Activated T-helper 1 cell treated with anti-CD3 and anti-CD28 coated beads, Interleukin-12 subunit alpha, Interleukin-12 subunit beta, Interleukin-2, Interleukin-4 antibody, amounts not matched to agents 30 ng/mL and 10 ng/mL and 1 ng/mL, durations not matched to agents 14 hours and 24 hours and 36 hours (primary cell): ENCODE results near the gene RALGAPB. TPM values are rescaled to one million over a fixed set of nuclear protein-coding genes. Genes with fewer than 3 reads are reported as not detected.

ENCODE experiments used
- total RNA-seq: library from RNA; stranded (reverse); gene quantifications from 2 replicates; pipeline ENCODE4 v1.2.3, GENCODE V29; 2022

RALGAPB gene
- total RNA-seq, 1 donor from 2014 or later, result 32.4 TPM

Other genes starting within 250 kb of the RALGAPB start
- not detected in 2 replicates for gene KIAA1755, start 212.1 kb upstream of the RALGAPB start, total RNA-seq
- gene BPI, start 168.7 kb upstream of the RALGAPB start, total RNA-seq, result not detected in 2 replicates
- gene LBP, start 126.4 kb upstream of the RALGAPB start, total RNA-seq, result not detected in 2 replicates
- 89.8 and 104 TPM in 2 replicates for gene SNHG17, start 37.5 kb upstream of the RALGAPB start, total RNA-seq
- not detected in 2 replicates for gene ADIG, start 108.4 kb downstream of the RALGAPB start, total RNA-seq
- not detected in 2 replicates for gene ARHGAP40, start 129.0 kb downstream of the RALGAPB start, total RNA-seq